HEK293 (cell line): ENCODE results near the gene PPP4R2.

Source experiments
- CTCF ChIA-PET: fragments of 350-600 bp; formaldehyde crosslinking; extraction: SDS; loops from one replicate; lab custom pipeline; 2021; ENCODE audit warnings: antibody characterized with exemption; lab: Yijun Ruan, JAX
- POLR2A ChIA-PET: fragments of 300-600 bp; formaldehyde crosslinking; extraction: SDS; loops from one replicate; lab custom pipeline; 2020; ENCODE audit warnings: antibody characterized with exemption, inconsistent platforms; lab: Yijun Ruan, JAX
- H3K27ac ChIP-seq: fragments of 200-500 bp; sonication (Bioruptor generic); 2 replicates; pipeline ENCODE4 v1.5.1; 2014; ENCODE audit warnings: low read depth, low read length, control low read depth, inconsistent platforms; ENCODE audit errors: extremely low read depth
- H3K36me3 ChIP-seq, 2 experiments: fragments of 200-500 bp in 1 of 2; sonication (Bioruptor generic) in 1 of 2; 1 replicate in 1 of 2; 2 replicates in 1 of 2; pipeline ENCODE4 v1.5.1; 2014 to 2017; ENCODE audit warnings: inconsistent platforms in 2 of 2, low read length in 2 of 2; ENCODE audit not compliant: control insufficient read depth in 2 of 2, insufficient read depth in 1 of 2
- H3K4me1 ChIP-seq: fragments of 200-500 bp; sonication (Bioruptor generic); 2 replicates; pipeline ENCODE4 v1.5.1; 2014; ENCODE audit warnings: mild to moderate bottlenecking, low read length, inconsistent platforms; ENCODE audit not compliant: control insufficient read depth, insufficient read depth
- H3K4me3 ChIP-seq: 2 replicates; pipeline ENCODE4 v1.5.1; 2011; ENCODE audit warnings: low read depth, mild to moderate bottlenecking, control low read depth, low read length, moderate library complexity
- H3K9me3 ChIP-seq: fragments of 200-500 bp; sonication (Bioruptor generic); 2 replicates; pipeline ENCODE4 v1.5.1; 2014; ENCODE audit warnings: low read depth, low read length, inconsistent platforms; ENCODE audit not compliant: control insufficient read depth, insufficient read depth
- GLI4 ChIP-seq: fragments of 450-650 bp; formaldehyde crosslinking; IDR thresholded peaks from 2 replicates; pipeline ENCODE4 v1.5.1; 2016; ENCODE audit warnings: missing biosample characterization, missing genetic modification characterization
- KLF16 ChIP-seq: fragments of 450-650 bp; formaldehyde crosslinking; IDR thresholded peaks from 2 replicates; pipeline ENCODE4 v1.5.1; 2017; ENCODE audit warnings: missing biosample characterization, missing genetic modification characterization
- KLF9 ChIP-seq: fragments of 450-650 bp; formaldehyde crosslinking; IDR thresholded peaks from 2 replicates; pipeline ENCODE4 v1.5.1; 2016; ENCODE audit warnings: missing biosample characterization, missing genetic modification characterization, low read depth
- PRDM1 ChIP-seq: fragments of 450-650 bp; formaldehyde crosslinking; IDR thresholded peaks from 2 replicates; pipeline ENCODE4; 2016; ENCODE audit warnings: missing biosample characterization, missing genetic modification characterization
- PRDM2 ChIP-seq: fragments of 450-650 bp; formaldehyde crosslinking; IDR thresholded peaks from 2 replicates; pipeline ENCODE4 v1.5.1; 2016; ENCODE audit warnings: missing biosample characterization, missing genetic modification characterization, borderline replicate concordance
- SCRT1 ChIP-seq: fragments of 450-650 bp; formaldehyde crosslinking; IDR thresholded peaks from 2 replicates; pipeline ENCODE4 v1.5.1; 2016; ENCODE audit warnings: missing biosample characterization, missing genetic modification characterization, borderline replicate concordance
- SP2 ChIP-seq: fragments of 450-650 bp; formaldehyde crosslinking; IDR thresholded peaks from 2 replicates; pipeline ENCODE4 v1.5.1; 2016; ENCODE audit warnings: missing biosample characterization, missing genetic modification characterization
- SP7 ChIP-seq: fragments of 450-650 bp; formaldehyde crosslinking; IDR thresholded peaks from 2 replicates; pipeline ENCODE4 v1.5.1; 2016; ENCODE audit warnings: missing biosample characterization, missing genetic modification characterization
- ZFP37 ChIP-seq: fragments of 450-650 bp; formaldehyde crosslinking; IDR thresholded peaks from 2 replicates; pipeline ENCODE4 v1.5.1; 2016; ENCODE audit warnings: missing biosample characterization, missing genetic modification characterization
- ZFP69B ChIP-seq: fragments of 450-650 bp; formaldehyde crosslinking; IDR thresholded peaks from 2 replicates; pipeline ENCODE4 v1.5.1; 2016; ENCODE audit warnings: missing biosample characterization, missing genetic modification characterization
- ZIC2 ChIP-seq: fragments of 450-650 bp; formaldehyde crosslinking; IDR thresholded peaks from 2 replicates; pipeline ENCODE4 v1.5.1; 2016; ENCODE audit warnings: missing biosample characterization, missing genetic modification characterization
- ZNF148 ChIP-seq: fragments of 450-650 bp; formaldehyde crosslinking; IDR thresholded peaks from 2 replicates; pipeline ENCODE4 v1.5.0; 2017; ENCODE audit warnings: missing biosample characterization, missing genetic modification characterization, borderline replicate concordance
- ZNF2 ChIP-seq: fragments of 450-650 bp; formaldehyde crosslinking; IDR thresholded peaks from 2 replicates; pipeline ENCODE4 v1.5.1; 2016; ENCODE audit warnings: missing biosample characterization, missing genetic modification characterization
- ZNF202 ChIP-seq: fragments of 450-650 bp; formaldehyde crosslinking; IDR thresholded peaks from 2 replicates; pipeline ENCODE4 v1.5.1; 2016; ENCODE audit warnings: missing biosample characterization, missing genetic modification characterization, borderline replicate concordance
- ZNF239 ChIP-seq: fragments of 450-650 bp; formaldehyde crosslinking; IDR thresholded peaks from 2 replicates; pipeline ENCODE4 v1.5.1; 2016; ENCODE audit warnings: missing biosample characterization, missing genetic modification characterization
- ZNF248 ChIP-seq: fragments of 450-650 bp; formaldehyde crosslinking; IDR thresholded peaks from 2 replicates; pipeline ENCODE4 v1.5.1; 2017; ENCODE audit warnings: missing biosample characterization, missing genetic modification characterization
- ZNF280C ChIP-seq: fragments of 450-650 bp; formaldehyde crosslinking; IDR thresholded peaks from 2 replicates; pipeline ENCODE4 v1.5.1; 2016; ENCODE audit warnings: missing biosample characterization, missing genetic modification characterization
- ZNF350 ChIP-seq: fragments of 450-650 bp; formaldehyde crosslinking; IDR thresholded peaks from 2 replicates; pipeline ENCODE4 v1.5.0; 2017; ENCODE audit warnings: missing biosample characterization, mild to moderate bottlenecking, missing genetic modification characterization
- ZNF621 ChIP-seq: fragments of 450-650 bp; formaldehyde crosslinking; IDR thresholded peaks from 2 replicates; pipeline ENCODE4 v1.5.1; 2017; ENCODE audit warnings: missing biosample characterization, missing genetic modification characterization
- TF ChIP-seq, protein P1 (sequence below): fragments of 450-650 bp; formaldehyde crosslinking; IDR thresholded peaks from 2 replicates; pipeline ENCODE4 v1.5.1; 2016; ENCODE audit warnings: missing biosample characterization, missing genetic modification characterization
- TF ChIP-seq, protein P2 (sequence below): fragments of 450-650 bp; formaldehyde crosslinking; IDR thresholded peaks from 2 replicates; pipeline ENCODE4 v1.5.1; 2017; ENCODE audit warnings: missing biosample characterization, missing genetic modification characterization

The PPP4R2 gene

GRCh38 chr3:72959336-72959735, 37.3 kb upstream of the PPP4R2 start:
- POLR2A ChIA-PET: no interaction called here
- Histone ChIP-seq H3K4me3 (no peak overlapping the region), H3K27ac (no peak overlapping the region)
- no peak for TF ChIP-seq SP2
- no peak for TF ChIP-seq ZNF350 (tag by site-specific recombination)
- no peak for TF ChIP-seq ZNF202 (tag by site-specific recombination)
- TF ChIP-seq ZNF148 (tag by site-specific recombination): no peak
- no peak for TF ChIP-seq GLI4 (tag by site-specific recombination)
- TF ChIP-seq ZFP69B (tag by site-specific recombination): no peak
- no peak for TF ChIP-seq ZIC2 (tag by site-specific recombination)
- TF ChIP-seq, protein P1, sequence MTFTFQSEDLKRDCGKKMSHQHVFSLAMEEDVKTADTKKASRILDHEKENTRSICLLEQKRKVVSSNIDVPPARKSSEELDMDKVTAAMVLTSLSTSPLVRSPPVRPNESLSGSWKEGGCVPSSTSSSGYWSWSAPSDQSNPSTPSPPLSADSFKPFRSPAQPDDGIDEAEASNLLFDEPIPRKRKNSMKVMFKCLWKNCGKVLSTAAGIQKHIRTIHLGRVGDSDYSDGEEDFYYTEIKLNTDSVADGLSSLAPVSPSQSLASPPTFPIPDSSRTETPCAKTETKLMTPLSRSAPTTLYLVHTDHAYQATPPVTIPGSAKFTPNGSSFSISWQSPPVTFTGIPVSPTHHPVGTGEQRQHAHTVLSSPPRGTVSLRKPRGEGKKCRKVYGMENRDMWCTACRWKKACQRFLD: no peak
- TF ChIP-seq ZNF280C (tag by site-specific recombination): no peak
- no peak for TF ChIP-seq ZNF248 (tag by site-specific recombination)
- TF ChIP-seq, all 188 proteins: peak for 0
- Histone ChIP-seq H3K4me1 (peaks cover 5% of the 10 kb centered on the region; the same call in 1 of the 2 replicates), H3K9me3 (no peaks in the 10 kb centered on the region), H3K36me3 (no peaks in the 10 kb centered on the region; a peak in 1 of 3 replicates)
- CTCF ChIA-PET: no interaction called here

- H3K4me1 ChIP-seq: peaks cover 5% of the 10 kb centered on the region; the same call in 1 of the 2 replicates
- no peaks in the 10 kb centered on the region for H3K9me3 ChIP-seq
- no peaks in the 10 kb centered on the region; a peak in 1 of 3 replicates for H3K36me3 ChIP-seq
- no peak overlapping the region for H3K4me3 ChIP-seq
- ChIA-PET CTCF (interaction anchor here (1.0 kb wide), 1 partner anchor 1231 kb away, joined by 7 read pairs; no protein-coding TSS in a partner anchor), POLR2A (no interaction called here)
- no peak overlapping the region for H3K27ac ChIP-seq
- TF ChIP-seq PRDM2 (tag by site-specific recombination) (no peak), ZNF621 (tag by site-specific recombination) (no peak), ZFP37 (no peak), ZNF2 (tag by site-specific recombination) (no peak), SP7 (tag by site-specific recombination) (peak; percentile 97), KLF9 (tag by site-specific recombination) (no peak), KLF16 (tag by site-specific recombination) (no peak), PRDM1 (tag by site-specific recombination) (no peak), ZNF239 (no peak), SCRT1 (tag by site-specific recombination) (0 out of 2 replicates have a peak, but pooled peaks have one; percentile 20)
- TF ChIP-seq, protein P2, sequence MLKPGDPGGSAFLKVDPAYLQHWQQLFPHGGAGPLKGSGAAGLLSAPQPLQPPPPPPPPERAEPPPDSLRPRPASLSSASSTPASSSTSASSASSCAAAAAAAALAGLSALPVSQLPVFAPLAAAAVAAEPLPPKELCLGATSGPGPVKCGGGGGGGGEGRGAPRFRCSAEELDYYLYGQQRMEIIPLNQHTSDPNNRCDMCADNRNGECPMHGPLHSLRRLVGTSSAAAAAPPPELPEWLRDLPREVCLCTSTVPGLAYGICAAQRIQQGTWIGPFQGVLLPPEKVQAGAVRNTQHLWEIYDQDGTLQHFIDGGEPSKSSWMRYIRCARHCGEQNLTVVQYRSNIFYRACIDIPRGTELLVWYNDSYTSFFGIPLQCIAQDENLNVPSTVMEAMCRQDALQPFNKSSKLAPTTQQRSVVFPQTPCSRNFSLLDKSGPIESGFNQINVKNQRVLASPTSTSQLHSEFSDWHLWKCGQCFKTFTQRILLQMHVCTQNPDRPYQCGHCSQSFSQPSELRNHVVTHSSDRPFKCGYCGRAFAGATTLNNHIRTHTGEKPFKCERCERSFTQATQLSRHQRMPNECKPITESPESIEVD: peak; percentile 68
These were observed 35.6 kb upstream of the PPP4R2 start for GRCh38 chr3:72960812-72961518.
